ENCODE measurements around the gene CD8B. TPM values are rescaled to one million over a fixed set of nuclear protein-coding genes. Genes with fewer than 3 reads are reported as not detected.

Gene CD8B
- total RNA-seq, 1 experiment from 2014 or later, result 9.1 TPM

- Histone ChIP-seq H3K9me3 (peaks cover 11% of the 10 kb centered on the region), H3K4me1 (no peaks in the 10 kb centered on the region), H3K36me3 (ENCODE audit: control insufficient read depth, insufficient read depth, low read length) (no peaks in the 10 kb centered on the region), H3K27me3 (replicated peaks; ENCODE audit: control insufficient read depth, insufficient read depth, low read length) (no peaks in the 10 kb centered on the region), H3K4me3 (ENCODE audit: low read depth, low read length) (no peak overlapping the region)
- Mint-ChIP-seq H3K4me1 (ENCODE audit: low read depth, unreplicated experiment) (no peaks in the 10 kb centered on the region), H3K4me3 (ENCODE audit: unreplicated experiment) (no peak overlapping the region), H3K27ac (ENCODE audit: unreplicated experiment) (no peak overlapping the region), H3K27me3 (ENCODE audit: insufficient read depth, unreplicated experiment) (no peaks in the 10 kb centered on the region), H3K36me3 (ENCODE audit: insufficient read depth, unreplicated experiment) (no peaks in the 10 kb centered on the region), H3K9me3 (ENCODE audit: unreplicated experiment) (peaks cover 34% of the 10 kb centered on the region)
- intact Hi-C loops (cut with micrococcal nuclease; ENCODE audit: unreplicated experiment), result no loop called here
- ChIA-PET CTCF (no interaction called here), POLR2A (no interaction called here)
- no peak for TF ChIP-seq CTCF (IDR thresholded peaks at IDR 0.05; ENCODE audit: insufficient read depth in 1 of 2, low read depth in 1 of 2, low read length in 1 of 2, severe bottlenecking in 1 of 2, unreplicated experiment in 1 of 2)
- no peak for DNase-seq
- BruUV-seq (replicated peaks), result no TSS peak
These were observed 66.8 kb downstream of the CD8B start for GRCh38 chr2:86794861-86795260.

GRCh38 chr2:86793752-86794151 lies 67.9 kb downstream of the CD8B start:
- DNase-seq, result no peak
- Histone ChIP-seq H3K36me3 (ENCODE audit: control insufficient read depth, insufficient read depth, low read length) (no peaks in the 10 kb centered on the region), H3K4me1 (no peaks in the 10 kb centered on the region), H3K9me3 (peaks cover 11% of the 10 kb centered on the region), H3K27me3 (replicated peaks; ENCODE audit: control insufficient read depth, insufficient read depth, low read length) (no peaks in the 10 kb centered on the region), H3K4me3 (ENCODE audit: low read depth, low read length) (no peak overlapping the region)
- no peaks in the 10 kb centered on the region for H3K36me3 Mint-ChIP-seq (ENCODE audit: insufficient read depth, unreplicated experiment)
- no peaks in the 10 kb centered on the region for H3K27me3 Mint-ChIP-seq (ENCODE audit: insufficient read depth, unreplicated experiment)
- BruUV-seq (replicated peaks), result no TSS peak
- peaks cover 34% of the 10 kb centered on the region for H3K9me3 Mint-ChIP-seq (ENCODE audit: unreplicated experiment)
- H3K4me3 Mint-ChIP-seq (ENCODE audit: unreplicated experiment), result no peak overlapping the region
- H3K4me1 Mint-ChIP-seq (ENCODE audit: low read depth, unreplicated experiment), result no peaks in the 10 kb centered on the region
- no peak for TF ChIP-seq CTCF (IDR thresholded peaks at IDR 0.05; ENCODE audit: insufficient read depth in 1 of 2, low read depth in 1 of 2, low read length in 1 of 2, severe bottlenecking in 1 of 2, unreplicated experiment in 1 of 2)
- ChIA-PET CTCF (no interaction called here), POLR2A (no interaction called here)
- no peak overlapping the region for H3K27ac Mint-ChIP-seq (ENCODE audit: unreplicated experiment)
- intact Hi-C loops (cut with micrococcal nuclease; ENCODE audit: unreplicated experiment), result no loop called here

GRCh38 chr2:86791573-86791972 lies 70.1 kb downstream of the CD8B start:
- DNase-seq, result no peak
- Histone ChIP-seq H3K36me3 (ENCODE audit: control insufficient read depth, insufficient read depth, low read length) (no peaks in the 10 kb centered on the region), H3K27me3 (replicated peaks; ENCODE audit: control insufficient read depth, insufficient read depth, low read length) (no peaks in the 10 kb centered on the region), H3K4me1 (no peaks in the 10 kb centered on the region), H3K9me3 (peaks cover 7% of the 10 kb centered on the region; the same call in 1 of the 2 replicates), H3K4me3 (ENCODE audit: low read depth, low read length) (no peak overlapping the region)
- H3K36me3 Mint-ChIP-seq (ENCODE audit: insufficient read depth, unreplicated experiment), result no peaks in the 10 kb centered on the region
- TF ChIP-seq CTCF (IDR thresholded peaks at IDR 0.05; ENCODE audit: insufficient read depth in 1 of 2, low read depth in 1 of 2, low read length in 1 of 2, severe bottlenecking in 1 of 2, unreplicated experiment in 1 of 2), result no peak
- no TSS peak for BruUV-seq (replicated peaks)
- H3K9me3 Mint-ChIP-seq (ENCODE audit: unreplicated experiment), result peaks cover 23% of the 10 kb centered on the region
- intact Hi-C loops (cut with micrococcal nuclease; ENCODE audit: unreplicated experiment), result no loop called here
- no peak overlapping the region for H3K27ac Mint-ChIP-seq (ENCODE audit: unreplicated experiment)
- CTCF ChIA-PET, result no interaction called here
- H3K27me3 Mint-ChIP-seq (ENCODE audit: insufficient read depth, unreplicated experiment), result no peaks in the 10 kb centered on the region
- H3K4me3 Mint-ChIP-seq (ENCODE audit: unreplicated experiment), result peak overlapping the region; percentile 23
- no peaks in the 10 kb centered on the region for H3K4me1 Mint-ChIP-seq (ENCODE audit: low read depth, unreplicated experiment)
- POLR2A ChIA-PET, result no interaction called here

Data from Caco-2 (cell line).